AG04449 (cell line): ENCODE data around the gene TUBB.

Experiments
- CTCF ChIA-PET: fragments of 350-600 bp; formaldehyde crosslinking; extraction: SDS; loops from one replicate; lab custom pipeline; 2021; ENCODE audit warnings: antibody characterized with exemption; lab: Yijun Ruan, JAX
- POLR2A ChIA-PET: fragments of 400-600, 350-600 bp; formaldehyde crosslinking; extraction: SDS; loops from one replicate; lab custom pipeline; 2020; ENCODE audit warnings: antibody characterized with exemption, inconsistent platforms; lab: Yijun Ruan, JAX
- DNase-seq: peaks from one replicate; pipeline ENCODE4 v3.0.0-alpha.2; 2010; ENCODE audit warnings: low read depth, low spot score
- H3K4me3 ChIP-seq: 2 replicates; pipeline ENCODE4 v1.5.1; 2011; ENCODE audit warnings: low read depth, mild to moderate bottlenecking, control low read depth, low read length
- CTCF ChIP-seq: IDR thresholded peaks from one replicate; pipeline ENCODE4 v1.5.1; 2011; ENCODE audit warnings: mild to moderate bottlenecking, moderate library complexity, low read length, control low read depth, inconsistent platforms; ENCODE audit not compliant: insufficient read depth; ENCODE audit errors: missing control alignments

The TUBB gene

GRCh38 chr6:30678964-30679726 lies 41.0 kb upstream of the TUBB start:
- no peak for DNase-seq
- TF ChIP-seq CTCF = peak; percentile 94
- ChIA-PET CTCF (interaction anchor here (0.6 to 17.5 kb wide), 35 partner anchors 9 to 437 kb away, joined by 3 to 504 read pairs (median 4); partner anchors contain the start of genes DDR1, MDC1, NRM and TUBB), POLR2A (interaction anchor here (0.6 to 3.3 kb wide), 5 partner anchors 44 to 103 kb away, joined by 3 to 24 read pairs (median 3); no protein-coding TSS in a partner anchor)
- peak overlapping the region; percentile 35 for H3K4me3 ChIP-seq

- POLR2A ChIA-PET = interaction anchor here (3.3 kb wide), 1 partner anchor 43 kb away, joined by 24 read pairs; no protein-coding TSS in a partner anchor
- CTCF ChIA-PET = interaction anchor here (0.8 to 17.5 kb wide), 9 partner anchors 10 to 407 kb away, joined by 3 to 504 read pairs (median 7); partner anchors contain the start of genes MDC1 and TUBB
- no peak for DNase-seq
- peak overlapping the region; percentile 37 for H3K4me3 ChIP-seq
- no peak for TF ChIP-seq CTCF
These were observed 40.2 kb upstream of the TUBB start for GRCh38 chr6:30679765-30680535.

- DNase-seq = no peak
- TF ChIP-seq CTCF = no peak
- POLR2A ChIA-PET = interaction anchor here (0.5 to 2.6 kb wide), 8 partner anchors 10 to 147 kb away, joined by 3 to 12 read pairs (median 4); partner anchors contain the start of genes DHX16 and MDC1
- peak overlapping the region; percentile 89 for H3K4me3 ChIP-seq
- CTCF ChIA-PET = interaction anchor here (0.8 to 17.5 kb wide), 9 partner anchors 10 to 198 kb away, joined by 3 to 504 read pairs (median 5); partner anchors contain the start of genes DHX16, MDC1 and TUBB
These were observed 38.4 kb upstream of the TUBB start for GRCh38 chr6:30681766-30682142.

GRCh38 chr6:30682143-30683117 lies 37.7 kb upstream of the TUBB start:
- DNase-seq = peak; percentile 62
- TF ChIP-seq CTCF = no peak

GRCh38 chr6:30683183-30683979 lies 36.8 kb upstream of the TUBB start:
- no peak for TF ChIP-seq CTCF
- DNase-seq = no peak
- ChIA-PET POLR2A (interaction anchor here (1.0 to 2.6 kb wide), 6 partner anchors 11 to 59 kb away, joined by 3 to 12 read pairs (median 4); partner anchors contain the start of genes DHX16, FLOT1 and MDC1), CTCF (interaction anchor here (1.6 to 17.5 kb wide), 3 partner anchors 11 to 43 kb away, joined by 4 to 504 read pairs (median 22); partner anchors contain the start of genes DHX16, MDC1 and TUBB)
- H3K4me3 ChIP-seq = peak overlapping the region; percentile 89

More at GRCh38 chr6:30682143-30683117, 37.7 kb upstream of the TUBB start:
- ChIA-PET CTCF (interaction anchor here (0.8 to 17.5 kb wide), 7 partner anchors 10 to 197 kb away, joined by 3 to 504 read pairs (median 5); partner anchors contain the start of genes DHX16, MDC1 and TUBB), POLR2A (interaction anchor here (0.9 to 2.6 kb wide), 8 partner anchors 10 to 125 kb away, joined by 3 to 12 read pairs (median 5); partner anchors contain the start of genes DHX16, FLOT1 and MDC1)
- H3K4me3 ChIP-seq = peak overlapping the region; percentile 89
